Transverse colon (tissue), 4 donors: Measurements from ENCODE around the gene FBXO47. TPM values are rescaled to one million over a fixed set of nuclear protein-coding genes. Genes with fewer than 3 reads are reported as not detected.
A peak's percentile ranks its signal among the peaks of the same experiment; 100 is the strongest.

Experiments
- DNase-seq: peaks from one replicate; pipeline ENCODE4 v3.0.0-alpha.2; 2019
- H3K27ac ChIP-seq, 4 donors: fragments of 200-600 bp; sonication (generic); 2 replicates each; pipeline ENCODE4 v1.5.1; 2016 to 2018; ENCODE audit warnings: inconsistent platforms in 4 of 4
- H3K27me3 ChIP-seq: fragments of 200-600 bp; sonication (generic); 2 replicates; pipeline ENCODE4 v1.5.1; 2017; ENCODE audit warnings: inconsistent platforms
- H3K36me3 ChIP-seq, 4 donors: fragments of 200-600 bp; sonication (generic); 2 replicates each; pipeline ENCODE4 v1.5.1; 2017 to 2019; ENCODE audit warnings: inconsistent platforms in 4 of 4
- H3K4me1 ChIP-seq, 4 donors: fragments of 200-600 bp; sonication (generic); 2 replicates each; pipeline ENCODE4 v1.5.1; 2017 to 2020; ENCODE audit warnings: inconsistent platforms in 4 of 4
- H3K4me3 ChIP-seq, 4 donors: fragments of 200-600 bp; sonication (generic); 1 replicate in 1 of 4; 2 replicates in 3 of 4; pipeline versions ENCODE4 v1.5.1 to v1.6.1; 2017 to 2019; ENCODE audit warnings: inconsistent platforms in 4 of 4
- H3K9me3 ChIP-seq, 2 donors: fragments of 200-600 bp; sonication (generic); 2 replicates each; pipeline ENCODE4 v1.5.1; 2017 to 2019; ENCODE audit warnings: inconsistent platforms in 2 of 2
- CTCF ChIP-seq, 5 experiments: fragments of 200-600 bp in 3 of 5; fragments of 450-650 bp in 2 of 5; sonication (generic) in 3 of 5; IDR thresholded peaks; 1 replicate in 2 of 5; 2 replicates in 3 of 5; pipeline ENCODE4 v1.5.1; 2016 to 2017; ENCODE audit warnings: antibody characterized with exemption in 5 of 5, inconsistent platforms in 3 of 5, mild to moderate bottlenecking in 2 of 5, moderate library complexity in 1 of 5
- EP300 ChIP-seq: sonication (generic); formaldehyde crosslinking; IDR thresholded peaks from one replicate; pipeline ENCODE4 v1.6.1; 2017; ENCODE audit warnings: antibody characterized with exemption, low read depth
- POLR2A ChIP-seq: fragments of 450-650 bp; IDR thresholded peaks from one replicate; pipeline ENCODE4 v1.6.1; 2016; ENCODE audit warnings: antibody characterized with exemption, mild to moderate bottlenecking, moderate library complexity
- POLR2AphosphoS5 ChIP-seq, 3 donors: sonication (generic); formaldehyde crosslinking; IDR thresholded peaks; one replicate each; pipeline ENCODE4 v1.6.1; 2016; ENCODE audit warnings: antibody characterized with exemption in 3 of 3
- WGBS, 2 donors: methylation state at CpG; one replicate each; pipeline ENCODE4 v1.1.5; 2018; ENCODE audit warnings: low coverage in 1 of 2; 5-methylcytosine and 5-hydroxymethylcytosine counted together
- in situ Hi-C, 4 donors: fragments of 200-750 bp; cut with MboI; loops; one replicate each; pipeline versions ENCODE4 v1.15.0 to v1.15.1; 2017; ENCODE audit warnings: low sequenced_read_pairs in 3 of 4, low pct_ligation_motif_present in 1 of 4, low pct_unique_long_range_greater_than_20kb in 1 of 4
- intact Hi-C: fragments of 100-400 bp; cut with DNase I; formaldehyde crosslinking; loops from one replicate; pipeline ENCODE4 v1.15.1; 2023; ENCODE audit warnings: low total_unique reads
- total RNA-seq, 4 donors: library from RNA; depleted of rRNA; stranded (reverse); fragments of >200 nt; gene quantifications; one replicate each; pipeline ENCODE4 v1.1.0, GENCODE V29; 2016

FBXO47 gene
- total RNA-seq, 4 donors from 2014 or later, result not detected

GRCh38 chr17:38905375-38905774 lies 61.8 kb downstream of the FBXO47 start:
- in situ Hi-C loops (no loop called here), intact Hi-C loops (no loop called here)
- no peak overlapping the region for H3K4me3 ChIP-seq
- TF ChIP-seq POLR2AphosphoS5 (IDR thresholded peaks at IDR 0.05), result no peak
- no peak for TF ChIP-seq POLR2A
- TF ChIP-seq EP300, result no peak
- TF ChIP-seq CTCF (IDR thresholded peaks at IDR 0.05), result no peak
- WGBS, 2 donors, result 89 to 91% methylated on average over 9 to 10 of the region's 10 CpGs
- no peaks in the 10 kb centered on the region for H3K27me3 ChIP-seq
- H3K9me3 ChIP-seq, result no peaks in the 10 kb centered on the region
- H3K27ac ChIP-seq, result no peak overlapping the region
- peaks cover 3 to 60% (median 16%) of the 10 kb centered on the region in 4 donors for H3K4me1 ChIP-seq
- peaks cover 0 to 9% (median 0%) of the 10 kb centered on the region in 4 donors for H3K36me3 ChIP-seq
- DNase-seq, result no peak

- Histone ChIP-seq H3K36me3 (peaks cover 0 to 9% (median 0%) of the 10 kb centered on the region in 4 donors), H3K4me3 (no peak overlapping the region), H3K9me3 (no peaks in the 10 kb centered on the region), H3K27ac (no peak overlapping the region), H3K27me3 (no peaks in the 10 kb centered on the region), H3K4me1 (peaks cover 3 to 56% (median 16%) of the 10 kb centered on the region in 4 donors)
- intact Hi-C loops (no loop called here), in situ Hi-C loops (no loop called here)
- WGBS, 2 donors, result 86 to 97% methylated on average over 3 of the region's 3 CpGs
- TF ChIP-seq CTCF (IDR thresholded peaks at IDR 0.05), result no peak
- no peak for TF ChIP-seq EP300
- TF ChIP-seq POLR2AphosphoS5 (IDR thresholded peaks at IDR 0.05), result no peak
- TF ChIP-seq POLR2A, result no peak
- DNase-seq, result no peak
Measured at GRCh38 chr17:38904892-38905291, 62.3 kb downstream of the FBXO47 start.

GRCh38 chr17:38903404-38903803 lies 63.8 kb downstream of the FBXO47 start:
- no peak for TF ChIP-seq POLR2AphosphoS5 (IDR thresholded peaks at IDR 0.05)
- no peak for TF ChIP-seq EP300
- no peak for TF ChIP-seq CTCF (IDR thresholded peaks at IDR 0.05)
- Histone ChIP-seq H3K9me3 (no peaks in the 10 kb centered on the region), H3K36me3 (peaks cover 0 to 9% (median 3%) of the 10 kb centered on the region in 4 donors), H3K4me3 (no peak overlapping the region), H3K4me1 (peaks cover 14 to 57% (median 21%) of the 10 kb centered on the region in 4 donors), H3K27me3 (no peaks in the 10 kb centered on the region), H3K27ac (no peak overlapping the region)
- WGBS, 2 donors, result 93 to 95% methylated on average over 3 to 6 of the region's 6 CpGs
- intact Hi-C loops, result no loop called here
- DNase-seq, result no peak
- in situ Hi-C loops, result no loop called here

- H3K36me3 ChIP-seq, result peaks cover 0 to 9% (median 3%) of the 10 kb centered on the region in 4 donors
- H3K27ac ChIP-seq, result peak overlapping the region; percentile 32 to 66 (median 57)
- intact Hi-C loops, result no loop called here
Measured at GRCh38 chr17:38900978-38901656, 66.1 kb downstream of the FBXO47 start.

More at GRCh38 chr17:38900978-38901656, 66.1 kb downstream of the FBXO47 start:
- peak; percentile 35 for DNase-seq
- TF ChIP-seq POLR2AphosphoS5 (IDR thresholded peaks at IDR 0.05) (no peak), POLR2A (no peak), CTCF (IDR thresholded peaks at IDR 0.05) (no peak), EP300 (no peak)
- Histone ChIP-seq H3K4me1 (peaks cover 35 to 57% (median 41%) of the 10 kb centered on the region in 4 donors), H3K9me3 (no peaks in the 10 kb centered on the region), H3K4me3 (no peak overlapping the region), H3K27me3 (no peaks in the 10 kb centered on the region)
- 33 to 68% methylated on average over 3 to 10 of the region's 10 CpGs for WGBS, 2 donors
- in situ Hi-C loops, result no loop called here
